ENCODE measurements around the gene GAB1. TPM values are rescaled to one million over a fixed set of nuclear protein-coding genes. Genes with fewer than 3 reads are reported as not detected.

GAB1 gene
- total RNA-seq, 1 experiment from 2014 or later = 3.8 TPM

GRCh38 chr4:143360838-143361625 is 24.4 kb downstream of the GAB1 start:
- no peaks in the 10 kb centered on the region for H3K79me2 ChIP-seq (ENCODE audit: insufficient read depth, low read length)
- H4K20me1 ChIP-seq (ENCODE audit: insufficient read depth) = no peaks in the 10 kb centered on the region
- H3K9me3 ChIP-seq (ENCODE audit: control insufficient read depth in 1 of 2, insufficient read depth in 1 of 2, low read depth in 1 of 2, low read length in 2 of 2) = no peaks in the 10 kb centered on the region
- no TSS peak for BruUV-seq (replicated peaks)
- intact Hi-C loops (cut with micrococcal nuclease) = no loop called here
- no peaks in the 10 kb centered on the region for H3K36me3 ChIP-seq (ENCODE audit: control insufficient read depth in 1 of 2, insufficient read depth in 2 of 2, low read length in 2 of 2)
- H3K4me2 ChIP-seq (ENCODE audit: low read length) = no peak overlapping the region
- H3K9me2 ChIP-seq (ENCODE audit: insufficient read depth) = no peaks in the 10 kb centered on the region
- H3K4me3 ChIP-seq (replicated peaks in 1 of 2; ENCODE audit: low read depth in 1 of 2, low read length in 2 of 2) = no peak overlapping the region
- no peaks in the 10 kb centered on the region for H3K4me1 ChIP-seq (ENCODE audit: control insufficient read depth in 1 of 2, insufficient read depth in 2 of 2, low read length in 2 of 2)
- H3K27ac ChIP-seq (ENCODE audit: low read depth, low read length) = no peak overlapping the region
- H3K9ac ChIP-seq (ENCODE audit: low read length) = no peak overlapping the region
- RAD21 ChIA-PET (ENCODE audit: low non-redundant PET in 1 of 2, low total read pairs in 2 of 2, uncharacterized antibody in 2 of 2, unreplicated experiment in 2 of 2) = no interaction called here
- H2AFZ ChIP-seq (ENCODE audit: low read depth, low read length, poor library complexity, severe bottlenecking) = no peak overlapping the region
- CTCF ChIA-PET = no interaction called here
- DNase-seq (ENCODE audit: low read depth, low spot score) (no peak), ATAC-seq (no peak)
- TF ChIP-seq RAD21 (IDR thresholded peaks at IDR 0.05; ENCODE audit: low read depth) (no peak), SRF (IDR thresholded peaks at IDR 0.05; ENCODE audit: low read depth) (no peak), ATF3 (IDR thresholded peaks at IDR 0.05) (no peak)
- POLR2A ChIA-PET = no interaction called here
- no peaks in the 10 kb centered on the region for H3K27me3 ChIP-seq (ENCODE audit: insufficient read depth, low read length)

GRCh38 chr4:143362349-143363046 is 25.8 kb downstream of the GAB1 start:
- ATAC-seq = no peak
- no peak for TF ChIP-seq CEBPB (IDR thresholded peaks at IDR 0.05; ENCODE audit: low read depth)
- no peak for TF ChIP-seq MAX (IDR thresholded peaks at IDR 0.05)
- no peak for TF ChIP-seq ZFX (IDR thresholded peaks at IDR 0.05)
- no peak for TF ChIP-seq EZH2phosphoT487 (IDR thresholded peaks at IDR 0.05; ENCODE audit: borderline replicate concordance)
- TF ChIP-seq RAD21 (IDR thresholded peaks at IDR 0.05; ENCODE audit: low read depth) = no peak
- no peak for TF ChIP-seq ZBTB33 (IDR thresholded peaks at IDR 0.05; ENCODE audit: extremely low read depth, insufficient replicate concordance, low read length)
- no peak for TF ChIP-seq EZH2 (IDR thresholded peaks at IDR 0.05)
- TF ChIP-seq TCF7L2 (IDR thresholded peaks at IDR 0.05; ENCODE audit: borderline replicate concordance, extremely low read depth, insufficient read depth, insufficient read length) = no peak
- TF ChIP-seq SP1 (IDR thresholded peaks at IDR 0.05; ENCODE audit: low read depth) = no peak
- TF ChIP-seq POLR2AphosphoS5 (IDR thresholded peaks at IDR 0.05; ENCODE audit: low read depth, low read length) = no peak
- TF ChIP-seq POLR2A (IDR thresholded peaks at IDR 0.05; ENCODE audit: borderline replicate concordance, extremely low read depth, insufficient read depth, insufficient read length) = no peak
- no peak for TF ChIP-seq EGR1 (IDR thresholded peaks at IDR 0.05; ENCODE audit: low read depth)
- TF ChIP-seq SRF (IDR thresholded peaks at IDR 0.05; ENCODE audit: low read depth) = no peak
- no peak for TF ChIP-seq ELF1 (IDR thresholded peaks at IDR 0.05; ENCODE audit: borderline replicate concordance, low read depth)

More at GRCh38 chr4:143362349-143363046, 25.8 kb downstream of the GAB1 start:
- RAD21 ChIA-PET (ENCODE audit: low non-redundant PET in 1 of 2, low total read pairs in 2 of 2, uncharacterized antibody in 2 of 2, unreplicated experiment in 2 of 2) = no interaction called here
- H3K9me2 ChIP-seq (ENCODE audit: insufficient read depth) = no peaks in the 10 kb centered on the region
- H3K9ac ChIP-seq (ENCODE audit: low read length) = no peak overlapping the region
- POLR2A ChIA-PET = no interaction called here
- no peaks in the 10 kb centered on the region for H3K36me3 ChIP-seq (ENCODE audit: control insufficient read depth in 1 of 2, insufficient read depth in 2 of 2, low read length in 2 of 2)
- H3K79me2 ChIP-seq (ENCODE audit: insufficient read depth, low read length) = no peaks in the 10 kb centered on the region
- no peak overlapping the region for H3K27ac ChIP-seq (ENCODE audit: low read depth, low read length)
- H2AFZ ChIP-seq (ENCODE audit: low read depth, low read length, poor library complexity, severe bottlenecking) = no peak overlapping the region
- H3K4me3 ChIP-seq (replicated peaks in 1 of 2; ENCODE audit: low read depth in 1 of 2, low read length in 2 of 2) = no peak overlapping the region
- CTCF ChIA-PET = no interaction called here
- no TSS peak for BruUV-seq (replicated peaks)
- H3K27me3 ChIP-seq (ENCODE audit: insufficient read depth, low read length) = no peaks in the 10 kb centered on the region
- H4K20me1 ChIP-seq (ENCODE audit: insufficient read depth) = no peaks in the 10 kb centered on the region
- intact Hi-C loops (cut with micrococcal nuclease) = no loop called here
- H3K9me3 ChIP-seq (ENCODE audit: control insufficient read depth in 1 of 2, insufficient read depth in 1 of 2, low read depth in 1 of 2, low read length in 2 of 2) = no peaks in the 10 kb centered on the region
- no peak overlapping the region for H3K4me2 ChIP-seq (ENCODE audit: low read length)
- DNase-seq (ENCODE audit: low read depth, low spot score) = no peak
- H3K4me1 ChIP-seq (ENCODE audit: control insufficient read depth in 1 of 2, insufficient read depth in 2 of 2, low read length in 2 of 2) = no peaks in the 10 kb centered on the region

All from HCT116 (cell line).